Esophagus muscularis mucosa (tissue), 4 donors: ENCODE data around the gene NFILZ.

Experiments used
- CTCF ChIP-seq, 3 experiments: fragments of 200-600 bp in 2 of 3; fragments of 450-650 bp in 1 of 3; sonication (generic) in 2 of 3; IDR thresholded peaks; one replicate each; pipeline ENCODE4 v1.5.1; 2017 to 2019; ENCODE audit warnings: antibody characterized with exemption in 3 of 3, mild to moderate bottlenecking in 2 of 3, moderate library complexity in 1 of 3
- EP300 ChIP-seq: sonication (generic); formaldehyde crosslinking; IDR thresholded peaks from one replicate; pipeline ENCODE4 v1.6.1; 2017; ENCODE audit warnings: antibody characterized with exemption
- POLR2AphosphoS5 ChIP-seq, 2 donors: sonication (generic); formaldehyde crosslinking; IDR thresholded peaks; one replicate each; pipeline ENCODE4 v1.6.1; 2017; ENCODE audit warnings: antibody characterized with exemption in 2 of 2

GRCh38 chr19:8642561-8642960 is 12.1 kb downstream of the NFILZ start:
- TF ChIP-seq CTCF (IDR thresholded peaks at IDR 0.05) (no peak), EP300 (no peak), POLR2AphosphoS5 (IDR thresholded peaks at IDR 0.05) (no peak)
